ENCODE measurements around the gene WDR76.
"Not testable (repeated sequence)": the region's sequence is repeated elsewhere in the genome, so short reads cannot be mapped to it uniquely, and the experiment has no call there.

The WDR76 gene

GRCh38 chr15:43826508-43827341 is at the start of gene WDR76:
Gene WDR76 (plus strand): TSS chr15:43827002. CDS start chr15:43827033, 31 bp downstream.
- DNase-seq: peak; percentile 77

- DNase-seq: peak; percentile 85
Observed at GRCh38 chr15:43777267-43777914, 49.4 kb upstream of the WDR76 start.

GRCh38 chr15:43779016-43779415 is 47.8 kb upstream of the WDR76 start:
- no peak for DNase-seq

GRCh38 chr15:43789409-43789808 is 37.4 kb upstream of the WDR76 start:
- DNase-seq: no peak

- DNase-seq: peak; percentile 100
Observed at GRCh38 chr15:43791993-43792760, 34.6 kb upstream of the WDR76 start, which contains the start of gene SERF2. Gene SERF2 (plus strand): TSS chr15:43792320. CDS start chr15:43792377, 57 bp downstream.

GRCh38 chr15:43792761-43793476 is 33.9 kb upstream of the WDR76 start:
- DNase-seq: peak; percentile 26

- DNase-seq: no peak
Observed at GRCh38 chr15:43793647-43794046, 33.2 kb upstream of the WDR76 start.

- no peak for DNase-seq
Observed at GRCh38 chr15:43794269-43795037, 32.3 kb upstream of the WDR76 start.

GRCh38 chr15:43795197-43795596 is 31.6 kb upstream of the WDR76 start:
- DNase-seq: no peak

GRCh38 chr15:43795997-43796396 is 30.8 kb upstream of the WDR76 start:
- no peak for DNase-seq

GRCh38 chr15:43796566-43796965 is 30.2 kb upstream of the WDR76 start:
- DNase-seq: no peak

GRCh38 chr15:43799209-43799944 is 27.4 kb upstream of the WDR76 start:
- no peak for DNase-seq

- DNase-seq: no peak
Observed at GRCh38 chr15:43799945-43800285, 26.9 kb upstream of the WDR76 start, which contains the start of gene SERINC4. Gene SERINC4 (minus strand): TSS chr15:43800220. CDS start chr15:43799986, 234 bp downstream.

- peak; percentile 94 for DNase-seq
Observed at GRCh38 chr15:43800286-43801141, 26.3 kb upstream of the WDR76 start, which contains the start of gene HYPK. Gene HYPK (plus strand): TSS chr15:43800599. CDS start chr15:43800623, 24 bp downstream.

- not testable (repeated sequence) for DNase-seq
Observed at GRCh38 chr15:43802676-43803075, 24.1 kb upstream of the WDR76 start.

GRCh38 chr15:43808435-43808950 is 18.3 kb upstream of the WDR76 start:
- DNase-seq: no peak

GRCh38 chr15:43808960-43809678 is 17.7 kb upstream of the WDR76 start:
- DNase-seq: no peak

GRCh38 chr15:43815064-43815463 is 11.7 kb upstream of the WDR76 start:
- DNase-seq: not testable (repeated sequence)

GRCh38 chr15:43821505-43821904 is 5.3 kb upstream of the WDR76 start:
- DNase-seq: no peak
